DND-41 (cell line): ENCODE measurements around the gene GRAPL.
"Not testable (repeated sequence)": the region's sequence is repeated elsewhere in the genome, so short reads cannot be mapped to it uniquely, and the experiment has no call there.

Experiments
- EZH2 ChIP-seq: IDR thresholded peaks from 3 replicates; pipeline ENCODE4 v1.6.1; 2012; ENCODE audit warnings: borderline replicate concordance, low read depth, mild to moderate bottlenecking, moderate library complexity, low read length, inconsistent platforms; ENCODE audit not compliant: severe bottlenecking
- TF ChIP-seq, protein P1 (sequence below): IDR thresholded peaks from 2 replicates; pipeline ENCODE4 v1.5.1; 2012; ENCODE audit warnings: borderline replicate concordance, low read length, moderate library complexity, mild to moderate bottlenecking; ENCODE audit not compliant: poor library complexity, severe bottlenecking; ENCODE audit errors: extremely low read depth

DNA sequence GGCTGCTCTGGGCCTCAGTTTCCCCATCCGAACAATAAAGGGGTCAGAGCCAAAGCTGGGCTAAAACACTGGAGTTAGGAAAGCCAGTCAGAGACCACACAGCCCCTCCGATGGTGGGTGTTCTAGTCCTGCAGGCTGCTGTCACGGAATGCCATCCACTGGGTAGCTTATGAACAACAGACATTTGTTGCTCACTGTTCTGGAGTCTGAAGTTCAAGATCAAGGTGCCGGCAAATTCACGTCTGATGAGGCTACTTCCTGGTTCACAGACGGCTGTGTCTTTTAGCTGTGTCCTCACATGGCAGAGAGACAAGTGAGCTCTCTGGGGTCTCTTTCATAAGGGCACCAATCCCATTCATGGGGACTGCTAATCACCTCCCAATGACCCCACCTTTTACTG is 9.2 kb downstream of the GRAPL start:
- TF ChIP-seq, protein P1, sequence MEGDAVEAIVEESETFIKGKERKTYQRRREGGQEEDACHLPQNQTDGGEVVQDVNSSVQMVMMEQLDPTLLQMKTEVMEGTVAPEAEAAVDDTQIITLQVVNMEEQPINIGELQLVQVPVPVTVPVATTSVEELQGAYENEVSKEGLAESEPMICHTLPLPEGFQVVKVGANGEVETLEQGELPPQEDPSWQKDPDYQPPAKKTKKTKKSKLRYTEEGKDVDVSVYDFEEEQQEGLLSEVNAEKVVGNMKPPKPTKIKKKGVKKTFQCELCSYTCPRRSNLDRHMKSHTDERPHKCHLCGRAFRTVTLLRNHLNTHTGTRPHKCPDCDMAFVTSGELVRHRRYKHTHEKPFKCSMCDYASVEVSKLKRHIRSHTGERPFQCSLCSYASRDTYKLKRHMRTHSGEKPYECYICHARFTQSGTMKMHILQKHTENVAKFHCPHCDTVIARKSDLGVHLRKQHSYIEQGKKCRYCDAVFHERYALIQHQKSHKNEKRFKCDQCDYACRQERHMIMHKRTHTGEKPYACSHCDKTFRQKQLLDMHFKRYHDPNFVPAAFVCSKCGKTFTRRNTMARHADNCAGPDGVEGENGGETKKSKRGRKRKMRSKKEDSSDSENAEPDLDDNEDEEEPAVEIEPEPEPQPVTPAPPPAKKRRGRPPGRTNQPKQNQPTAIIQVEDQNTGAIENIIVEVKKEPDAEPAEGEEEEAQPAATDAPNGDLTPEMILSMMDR = not testable (repeated sequence)
- not testable (repeated sequence) for TF ChIP-seq EZH2
